ENCODE measurements around the gene CHCHD2.
A peak's percentile ranks its signal among the peaks of the same experiment; 100 is the strongest.
"Not testable (repeated sequence)": the region's sequence is repeated elsewhere in the genome, so short reads cannot be mapped to it uniquely, and the experiment has no call there.

Gene CHCHD2

DNA sequence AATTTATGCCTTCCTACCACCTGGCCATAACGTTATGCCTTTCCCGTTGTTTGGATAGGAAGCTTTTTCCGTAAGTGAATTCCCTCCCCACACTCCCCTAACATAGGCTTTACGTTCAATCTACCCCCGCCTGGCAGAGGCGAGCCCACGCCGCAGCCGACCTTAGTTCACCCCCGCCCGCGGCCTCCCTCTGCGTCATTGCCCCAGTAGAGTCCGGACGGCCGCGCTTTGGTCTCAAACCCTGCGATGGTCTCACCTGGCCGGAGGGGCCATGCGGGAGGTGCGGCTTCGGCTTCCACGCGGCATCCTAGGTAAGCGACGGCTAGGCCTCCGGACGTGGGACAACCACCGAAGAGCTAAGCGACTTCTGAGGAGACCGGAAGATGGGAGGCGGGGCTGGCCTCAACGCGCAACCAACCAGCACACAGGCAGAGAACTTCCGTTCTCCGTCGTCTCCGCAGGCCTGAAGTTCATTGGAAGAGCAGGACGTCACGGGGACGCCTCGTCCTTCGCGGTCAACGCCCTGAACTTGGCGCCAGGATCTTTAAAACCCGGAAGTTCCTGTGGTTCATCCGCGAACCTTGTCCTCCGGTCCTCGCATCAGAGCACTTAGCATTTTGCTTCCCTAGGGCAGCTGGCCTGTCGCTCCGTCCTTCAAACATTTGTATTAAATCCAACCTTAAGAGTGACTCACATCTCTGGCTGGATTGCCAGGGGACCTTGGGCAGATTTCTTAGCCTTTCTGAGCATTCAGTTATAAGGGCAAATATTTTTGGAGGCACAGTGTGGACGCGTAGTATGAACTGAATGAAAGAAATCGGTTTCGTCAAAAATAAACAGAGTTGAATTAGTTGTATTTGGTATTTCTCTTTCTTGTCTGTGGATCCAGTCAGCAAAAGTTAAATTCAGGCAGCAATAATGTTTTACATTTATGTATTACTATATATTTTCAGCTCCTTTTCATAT lies at the start of gene CHCHD2:
Gene CHCHD2, minus strand, starts transcription at position 369 of the 966 bp plus-strand sequence. Its CDS starts 63 bp downstream, at position 306.
- DNase-seq (ENCODE audit: low spot score), result peak; percentile 100

DNA sequence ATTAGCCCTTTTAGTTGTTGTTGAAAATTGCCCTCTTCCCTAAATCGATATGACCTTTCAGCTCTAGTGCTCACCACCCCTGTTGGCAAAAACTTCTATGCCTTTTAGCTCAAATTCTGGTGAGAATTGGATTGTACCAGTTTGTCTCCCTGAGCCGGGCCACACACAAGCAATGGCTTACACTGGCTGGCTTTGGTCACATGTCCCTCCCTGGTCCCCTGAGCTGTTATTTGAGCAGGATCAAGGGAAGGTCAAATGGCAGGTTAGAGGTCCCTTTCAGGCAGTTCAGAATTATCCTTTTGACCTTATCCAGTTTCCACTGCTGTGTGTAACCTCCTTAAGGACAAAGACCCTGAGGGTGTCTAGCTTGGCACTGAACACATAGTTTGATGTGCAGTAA lies 24.8 kb upstream of the CHCHD2 start:
- DNase-seq (ENCODE audit: low spot score), result not testable (repeated sequence)

DNA sequence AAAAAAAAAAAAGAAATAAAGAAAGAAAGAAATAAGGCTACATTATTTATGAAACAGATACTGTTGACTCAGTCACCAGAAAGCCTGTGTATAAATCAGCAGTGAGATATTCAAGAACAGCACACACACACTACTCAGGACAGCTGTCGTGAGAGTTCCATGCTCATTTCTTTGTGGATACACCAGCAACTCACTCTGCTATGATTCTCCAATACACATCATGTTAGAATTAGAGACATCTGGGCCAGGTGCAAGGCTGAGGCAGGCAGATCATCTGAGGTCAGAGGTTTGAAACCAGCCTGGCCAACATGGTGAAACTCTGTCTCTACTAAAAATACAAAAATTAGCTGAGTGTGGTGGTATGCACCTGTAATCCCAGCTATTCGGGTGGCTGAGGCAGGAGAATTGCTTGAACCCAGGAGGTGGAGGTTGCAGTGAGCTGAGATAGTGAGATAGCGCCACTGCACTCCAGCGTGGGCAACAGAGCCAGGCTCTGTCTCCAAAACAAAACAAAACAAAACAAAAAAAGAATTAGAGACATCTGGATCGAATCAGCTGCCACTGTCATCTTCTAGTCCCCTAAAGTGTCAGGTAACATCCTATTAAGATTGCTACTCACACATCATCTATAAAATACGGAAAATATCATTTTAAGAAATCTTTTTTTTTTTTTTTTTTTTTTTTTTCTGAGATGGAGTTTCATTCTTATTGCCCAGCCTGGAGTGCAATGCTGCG lies 21.1 kb upstream of the CHCHD2 start:
- DNase-seq (ENCODE audit: low spot score), result no peak

GRCh38 chr7:56125831-56126230 lies 19.6 kb upstream of the CHCHD2 start:
- no peak for DNase-seq (ENCODE audit: low spot score)

- DNase-seq (ENCODE audit: low spot score), result no peak
These were observed 18.7 kb upstream of the CHCHD2 start for GRCh38 chr7:56124981-56125380.

- DNase-seq (ENCODE audit: low spot score), result no peak
These were observed 15.2 kb upstream of the CHCHD2 start for GRCh38 chr7:56121440-56121839.

DNA sequence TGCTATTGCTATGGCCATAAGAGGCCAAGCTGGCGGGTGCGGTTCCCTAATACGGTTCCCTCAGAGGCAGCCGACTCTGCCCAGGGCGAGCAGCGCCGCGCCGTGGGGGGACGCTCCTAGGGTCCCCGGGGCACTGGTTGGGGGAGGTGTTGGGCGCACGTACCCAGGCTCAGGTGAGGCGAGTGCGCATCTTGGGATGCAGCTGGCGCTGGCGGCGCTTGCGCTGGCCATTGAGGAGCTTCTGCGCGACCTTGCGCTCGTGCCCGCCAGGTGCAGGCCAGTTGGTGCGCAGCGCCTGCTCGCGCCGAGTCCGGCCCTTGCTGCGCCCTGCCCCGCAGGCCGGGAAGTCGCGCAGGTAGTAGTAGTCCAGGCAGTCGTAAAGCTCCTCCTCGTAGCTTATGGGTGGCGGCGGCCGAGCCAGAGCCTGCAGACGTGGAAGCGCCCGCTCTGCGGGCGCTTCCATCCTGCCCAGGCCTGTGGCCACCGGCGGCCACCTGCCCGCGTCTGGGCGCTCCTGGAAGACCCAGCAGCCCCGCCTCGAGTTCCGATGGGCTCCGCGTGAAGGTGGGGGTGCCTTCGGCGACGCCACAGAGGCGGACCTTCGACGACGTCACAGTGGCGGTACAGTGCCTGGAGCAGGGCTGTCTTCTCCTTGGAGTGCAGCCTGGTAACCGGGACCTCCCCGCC lies 9.7 kb upstream of the CHCHD2 start, which contains the start of gene NUPR2:
Gene NUPR2, minus strand, starts transcription at position 566 of the 687 bp plus-strand sequence. Its CDS starts 103 bp downstream, at position 463.
- no peak for DNase-seq (ENCODE audit: low spot score)

DNA sequence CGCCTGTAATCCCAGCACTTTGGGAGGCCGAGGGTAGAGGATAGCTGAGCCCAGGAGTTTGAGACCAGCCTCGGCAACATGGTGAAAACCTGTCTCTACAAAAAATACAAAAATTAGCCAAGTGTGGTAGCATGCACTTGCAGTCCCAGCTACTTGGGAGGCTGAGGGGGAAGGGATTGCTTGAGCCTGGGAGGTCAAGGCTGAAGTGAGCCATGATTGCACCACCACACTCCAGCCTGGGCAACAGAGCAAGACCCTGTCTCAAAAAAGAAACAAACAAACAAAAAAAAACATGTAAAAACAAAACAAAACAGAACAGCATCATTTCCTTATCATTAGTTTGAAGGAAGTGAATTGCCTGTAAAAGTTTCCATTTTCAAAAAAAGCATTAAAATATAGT lies 6.0 kb upstream of the CHCHD2 start:
- not testable (repeated sequence) for DNase-seq (ENCODE audit: low spot score)

DNA sequence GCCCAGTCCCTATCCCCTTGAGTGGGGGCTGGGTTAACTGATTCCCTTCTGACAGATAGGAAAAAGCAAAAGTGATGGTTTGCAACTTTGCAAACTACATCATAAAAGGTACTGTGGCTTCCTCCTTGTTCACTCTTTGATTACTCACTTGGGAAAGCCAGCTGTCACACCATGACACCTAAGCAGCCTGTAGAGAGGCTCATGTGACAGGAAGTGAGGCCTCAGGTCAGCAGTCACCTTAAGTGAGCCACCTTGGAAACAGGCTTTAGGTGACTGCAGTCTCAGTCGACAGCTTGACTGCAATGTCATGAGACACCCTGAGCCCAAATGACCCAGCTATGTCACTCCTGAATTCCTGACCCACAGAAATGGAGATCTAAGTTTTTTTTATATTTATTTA lies 4.3 kb upstream of the CHCHD2 start:
- DNase-seq (ENCODE audit: low spot score), result no peak

GRCh38 chr7:56107954-56108258 lies 1.6 kb upstream of the CHCHD2 start:
- no peak for DNase-seq (ENCODE audit: low spot score)

DNA sequence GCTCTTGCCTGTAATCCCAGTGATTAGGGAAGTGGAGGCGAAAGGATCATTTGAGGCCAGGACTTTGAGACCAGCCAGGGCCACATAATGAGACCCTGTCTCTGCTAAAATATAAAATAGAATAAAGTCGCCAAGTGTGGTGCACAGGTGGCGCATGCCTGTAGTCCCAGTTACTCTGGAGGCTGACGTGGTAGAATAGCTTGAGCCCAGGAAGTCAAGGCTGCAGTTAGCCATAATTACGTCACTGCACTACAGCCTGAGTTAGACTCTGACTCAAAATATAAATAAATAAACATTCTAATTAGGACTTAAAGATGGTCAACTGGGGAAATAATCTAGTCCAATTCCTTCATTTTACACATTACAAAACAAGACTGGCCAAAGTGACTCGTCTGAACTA lies 768 bp downstream of the CHCHD2 start:
- DNase-seq (ENCODE audit: low spot score), result peak; percentile 93

DNA sequence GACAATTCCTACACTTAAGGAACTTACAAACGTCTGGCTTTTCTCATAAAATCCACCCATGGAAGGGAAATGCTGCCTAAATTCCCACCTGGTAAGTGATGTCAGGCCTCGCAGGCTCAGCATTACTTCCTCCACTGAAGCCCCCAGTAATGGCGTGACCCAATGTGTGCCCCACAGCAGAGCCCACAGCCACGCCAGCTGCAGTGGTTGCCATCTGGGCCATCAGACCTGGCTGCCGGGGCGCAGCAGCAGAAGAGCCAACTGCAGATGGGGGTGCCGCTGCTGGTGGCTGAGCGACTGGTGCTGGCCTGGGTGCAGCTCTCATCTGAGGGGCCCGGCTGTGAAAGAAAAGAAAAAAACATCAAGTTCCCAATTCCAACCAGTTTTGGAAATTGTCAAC lies 2.1 kb downstream of the CHCHD2 start:
- DNase-seq (ENCODE audit: low spot score), result not testable (repeated sequence)

DNA sequence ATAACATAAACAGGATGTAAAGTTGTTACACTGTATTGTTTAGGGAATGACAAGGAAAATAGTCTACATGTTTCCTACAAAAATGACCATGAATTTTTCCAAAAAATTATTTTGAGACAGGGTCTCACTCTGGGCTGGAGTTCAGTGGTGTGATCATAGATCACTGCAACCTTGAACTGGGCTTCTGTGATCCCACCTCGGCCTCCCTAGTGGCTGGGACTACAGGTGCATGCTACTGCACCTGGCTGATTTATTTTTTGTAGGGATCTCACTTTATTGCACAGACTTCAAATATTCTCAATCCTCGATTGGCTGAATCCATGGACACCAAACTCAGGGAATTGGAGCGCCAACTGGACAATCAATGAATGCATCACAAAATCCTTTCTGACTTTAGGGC lies 6.6 kb downstream of the CHCHD2 start:
- no peak for DNase-seq (ENCODE audit: low spot score)

GRCh38 chr7:56098187-56099008 lies 7.9 kb downstream of the CHCHD2 start:
- DNase-seq (ENCODE audit: low spot score), result not testable (repeated sequence)

GRCh38 chr7:56097700-56098099 lies 8.6 kb downstream of the CHCHD2 start:
- peak; percentile 78 for DNase-seq (ENCODE audit: low spot score)

GRCh38 chr7:56092789-56093531 lies 13.3 kb downstream of the CHCHD2 start, which contains the start of gene PHKG1:
TSS of gene PHKG1 (minus strand) at chr7:56092952. CDS start at chr7:56088941, 4,011 bp downstream.
- DNase-seq (ENCODE audit: low spot score), result peak; percentile 68

DNA sequence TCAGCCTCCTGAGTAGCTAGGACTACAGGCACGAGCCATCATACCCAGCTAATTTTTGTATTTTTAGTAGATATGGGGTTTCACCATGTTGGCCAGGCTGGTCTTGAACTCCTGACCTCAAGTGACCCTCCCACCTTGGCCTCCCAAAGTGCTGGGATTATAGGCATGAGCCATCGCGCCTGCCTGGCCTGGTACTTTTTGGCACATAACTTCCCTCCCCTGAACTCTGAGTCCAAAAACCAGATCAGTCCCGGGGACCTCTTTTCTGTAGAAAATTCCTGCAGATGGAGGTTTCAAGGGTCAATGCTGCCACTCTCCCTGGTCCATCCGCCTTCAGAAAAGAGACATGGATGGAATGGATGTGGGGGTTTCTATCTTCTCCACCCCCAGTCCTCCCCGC lies 13.9 kb downstream of the CHCHD2 start:
- DNase-seq (ENCODE audit: low spot score), result not testable (repeated sequence)

GRCh38 chr7:56091591-56091990 lies 14.7 kb downstream of the CHCHD2 start:
- no peak for DNase-seq (ENCODE audit: low spot score)

GRCh38 chr7:56087445-56087844 lies 18.8 kb downstream of the CHCHD2 start:
- DNase-seq (ENCODE audit: low spot score), result no peak

DNA sequence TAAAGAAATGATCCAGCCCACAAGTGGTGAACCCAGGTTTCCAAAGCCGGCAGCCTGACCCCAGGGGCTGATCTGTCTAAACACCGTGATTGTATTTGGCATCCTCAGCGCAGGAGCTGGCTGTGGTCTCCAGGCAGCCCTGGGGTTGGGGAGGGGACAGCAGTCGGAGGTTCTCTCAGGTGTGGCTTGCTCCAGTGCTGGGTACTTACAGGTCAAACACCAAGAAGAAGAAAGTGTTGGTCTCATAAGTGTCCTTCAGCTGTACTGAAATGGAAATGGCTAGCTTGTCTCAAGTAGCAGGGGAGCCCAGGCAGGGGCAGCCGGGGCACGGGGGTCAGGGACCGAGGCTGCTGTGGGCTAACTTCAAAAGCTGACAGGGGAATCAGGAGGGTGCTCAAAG lies 19.5 kb downstream of the CHCHD2 start:
- DNase-seq (ENCODE audit: low spot score), result no peak

All from RKO (cell line).